K562 (cell line): ENCODE data around the gene OR52B6. TPM values are rescaled to one million over a fixed set of nuclear protein-coding genes. Genes with fewer than 3 reads are reported as not detected.

Source experiments
- ARHGAP35 ChIP-seq: fragments of 450-650 bp; IDR thresholded peaks from 2 replicates; pipeline ENCODE4 v1.6.1; 2018; ENCODE audit not compliant: partially characterized antibody
- ASH1L ChIP-seq: fragments of 450-650 bp; IDR thresholded peaks from 2 replicates; pipeline ENCODE4 v1.6.1; 2018; ENCODE audit warnings: borderline replicate concordance, mild to moderate bottlenecking, low read depth; ENCODE audit not compliant: partially characterized antibody
- CBX8 ChIP-seq: fragments of 200-600 bp; sonication (generic); IDR thresholded peaks from 2 replicates; pipeline ENCODE4 v1.6.1; 2012; ENCODE audit warnings: borderline replicate concordance, mixed run types, low read depth, mild to moderate bottlenecking, moderate library complexity, mixed read lengths, low read length, control low read depth, inconsistent platforms; ENCODE audit not compliant: poor library complexity, severe bottlenecking; ENCODE audit errors: extremely low read depth
- CCAR2 ChIP-seq: fragments of 200-400 bp; formaldehyde crosslinking; IDR thresholded peaks from 2 replicates; pipeline ENCODE4 v1.6.1; 2017; ENCODE audit warnings: mild to moderate bottlenecking, low read depth, low read length
- CHCHD3 ChIP-seq: fragments of 250-450 bp; sonication (Bioruptor Pico); IDR thresholded peaks from 2 replicates; pipeline ENCODE4 v2.1.2; 2022; ENCODE audit warnings: mild to moderate bottlenecking
- EWSR1 ChIP-seq: fragments of 450-650 bp; IDR thresholded peaks from 2 replicates; pipeline ENCODE4 v1.6.1; 2018; ENCODE audit warnings: borderline replicate concordance, mild to moderate bottlenecking, low read depth, moderate library complexity; ENCODE audit not compliant: partially characterized antibody
- TSC22D4 ChIP-seq: fragments of 450-650 bp; IDR thresholded peaks from 2 replicates; pipeline ENCODE4 v1.6.1; 2016; ENCODE audit warnings: missing genetic modification characterization, missing biosample characterization, control low read depth
- ZEB2 ChIP-seq: fragments of 450-650 bp; IDR thresholded peaks from 2 replicates; pipeline ENCODE4 v1.6.1; 2016
- polyA plus RNA-seq, 8 experiments: library from polyadenylated mRNA; depleted of rRNA in 4 of 8; stranded (reverse) in 5 of 8; unstranded in 3 of 8; fragments of >200 nt; fragmentation: Nextera tagmentation in 2 of 8; fragmentation: Illumina TruSeq in 1 of 8; extraction: Ambion mirVana in 2 of 8; extraction: Trizol in 1 of 8; gene quantifications; 2 replicates each; pipeline versions ENCODE4 v1.2.1 to v1.2.3, GENCODE V29; 2011 to 2014; ENCODE audit warnings: inconsistent platforms in 1 of 8, missing spikeins in 1 of 8
- total RNA-seq, 7 experiments: library from RNA; depleted of rRNA in 6 of 7; stranded (reverse); fragments of >200 nt in 6 of 7; fragmentation: Illumina TruSeq in 2 of 7; extraction: Trizol in 2 of 7; gene quantifications; 2 replicates each; pipeline versions ENCODE4 v1.2.1 to v1.2.3, GENCODE V29; 2011 to 2021; ENCODE audit warnings: low replicate concordance in 1 of 7
- TF ChIP-seq, protein P1 (sequence below): fragments of 450-650 bp; IDR thresholded peaks from 2 replicates; pipeline ENCODE4 v1.6.1; 2016
- TF ChIP-seq, protein P2 (sequence below): fragments of 450-650 bp; IDR thresholded peaks from 2 replicates; pipeline ENCODE4 v1.6.1; 2016; ENCODE audit warnings: missing biosample characterization, missing genetic modification characterization

The OR52B6 gene
- total and polyA plus RNA-seq, 9 of the 15 experiments (the other 6 are each of a cell fraction or from before 2014, with no cell fraction given), result not detected

DNA sequence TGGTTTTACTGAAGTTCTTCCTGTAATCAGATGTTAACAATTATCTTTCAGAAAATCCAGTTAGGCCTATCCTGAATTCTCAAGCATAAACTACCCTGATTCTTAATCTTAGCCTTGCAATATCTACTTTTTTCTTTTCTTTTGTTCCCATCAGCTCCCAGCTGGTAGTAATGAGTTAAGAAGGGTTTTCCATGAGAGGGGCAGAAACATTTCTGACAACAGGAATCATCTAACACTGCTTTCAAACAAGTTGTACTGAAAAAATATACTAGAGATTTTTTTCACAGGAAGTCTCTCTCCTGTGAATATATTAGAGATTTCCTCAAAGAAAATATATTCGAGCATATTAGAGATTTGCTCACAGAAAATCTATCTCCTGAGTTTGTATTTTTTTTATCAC lies 12.5 kb downstream of the OR52B6 start (continued):
- TF ChIP-seq, protein P1, sequence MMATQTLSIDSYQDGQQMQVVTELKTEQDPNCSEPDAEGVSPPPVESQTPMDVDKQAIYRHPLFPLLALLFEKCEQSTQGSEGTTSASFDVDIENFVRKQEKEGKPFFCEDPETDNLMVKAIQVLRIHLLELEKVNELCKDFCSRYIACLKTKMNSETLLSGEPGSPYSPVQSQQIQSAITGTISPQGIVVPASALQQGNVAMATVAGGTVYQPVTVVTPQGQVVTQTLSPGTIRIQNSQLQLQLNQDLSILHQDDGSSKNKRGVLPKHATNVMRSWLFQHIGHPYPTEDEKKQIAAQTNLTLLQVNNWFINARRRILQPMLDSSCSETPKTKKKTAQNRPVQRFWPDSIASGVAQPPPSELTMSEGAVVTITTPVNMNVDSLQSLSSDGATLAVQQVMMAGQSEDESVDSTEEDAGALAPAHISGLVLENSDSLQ, result no peak
- no peak for TF ChIP-seq CCAR2
- TF ChIP-seq ARHGAP35, result no peak
- no peak for TF ChIP-seq ASH1L
- TF ChIP-seq TSC22D4, result no peak
- TF ChIP-seq ZEB2, result no peak
- TF ChIP-seq CBX8, result no peak
- TF ChIP-seq, protein P2, sequence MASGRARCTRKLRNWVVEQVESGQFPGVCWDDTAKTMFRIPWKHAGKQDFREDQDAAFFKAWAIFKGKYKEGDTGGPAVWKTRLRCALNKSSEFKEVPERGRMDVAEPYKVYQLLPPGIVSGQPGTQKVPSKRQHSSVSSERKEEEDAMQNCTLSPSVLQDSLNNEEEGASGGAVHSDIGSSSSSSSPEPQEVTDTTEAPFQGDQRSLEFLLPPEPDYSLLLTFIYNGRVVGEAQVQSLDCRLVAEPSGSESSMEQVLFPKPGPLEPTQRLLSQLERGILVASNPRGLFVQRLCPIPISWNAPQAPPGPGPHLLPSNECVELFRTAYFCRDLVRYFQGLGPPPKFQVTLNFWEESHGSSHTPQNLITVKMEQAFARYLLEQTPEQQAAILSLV (tag), result no peak
- no peak for TF ChIP-seq CHCHD3 (CRISPR knock-in tag)
- TF ChIP-seq EWSR1, result no peak
